HG02610 (cell line): ENCODE results near the gene CABLES1.
"Not testable (repeated sequence)": the region's sequence is repeated elsewhere in the genome, so short reads cannot be mapped to it uniquely, and the experiment has no call there.

Source experiments
- ATAC-seq: cut with Tn5 transposase; IDR thresholded peaks from one replicate; pipeline ENCODE4 v1.9.1; 2021; ENCODE audit warnings: mild to moderate bottlenecking, moderate library complexity; ENCODE audit not compliant: unreplicated experiment

The CABLES1 gene

GRCh38 chr18:23108496-23108895 is 26.8 kb upstream of the CABLES1 start:
- ATAC-seq: no peak

- not testable (repeated sequence) for ATAC-seq
These were observed 26.1 kb upstream of the CABLES1 start for GRCh38 chr18:23109163-23109562.

GRCh38 chr18:23113576-23113975 is 21.7 kb upstream of the CABLES1 start:
- ATAC-seq: no peak

- ATAC-seq: no peak
These were observed 21.0 kb upstream of the CABLES1 start for GRCh38 chr18:23114171-23114881.

GRCh38 chr18:23114911-23115310 is 20.4 kb upstream of the CABLES1 start:
- ATAC-seq: no peak

- no peak for ATAC-seq
These were observed 19.6 kb upstream of the CABLES1 start for GRCh38 chr18:23115683-23116096.

GRCh38 chr18:23121133-23121532 is 14.2 kb upstream of the CABLES1 start:
- no peak for ATAC-seq

GRCh38 chr18:23122334-23123229 is 12.7 kb upstream of the CABLES1 start:
- ATAC-seq: no peak

GRCh38 chr18:23126376-23127056 is 8.8 kb upstream of the CABLES1 start:
- ATAC-seq: no peak

- no peak for ATAC-seq
These were observed 8.2 kb upstream of the CABLES1 start for GRCh38 chr18:23127090-23127489.

GRCh38 chr18:23129355-23130002 is 5.8 kb upstream of the CABLES1 start:
- ATAC-seq: no peak

GRCh38 chr18:23131693-23132319 is 3.5 kb upstream of the CABLES1 start:
- no peak for ATAC-seq

GRCh38 chr18:23133860-23134779 is 1.2 kb upstream of the CABLES1 start:
- ATAC-seq: peak; percentile 40

- ATAC-seq: peak; percentile 29
These were observed 453 bp downstream of the CABLES1 start for GRCh38 chr18:23135550-23136325.

GRCh38 chr18:23136326-23137096 is 1.2 kb downstream of the CABLES1 start:
- ATAC-seq: no peak

GRCh38 chr18:23137097-23137635 is 1.9 kb downstream of the CABLES1 start:
- no peak for ATAC-seq

GRCh38 chr18:23137788-23138216 is 2.5 kb downstream of the CABLES1 start:
- ATAC-seq: no peak

GRCh38 chr18:23138471-23138870 is 3.2 kb downstream of the CABLES1 start:
- no peak for ATAC-seq
